H1 (cell line): Measurements from ENCODE around the gene MRPL39. TPM values are rescaled to one million over a fixed set of nuclear protein-coding genes. Genes with fewer than 3 reads are reported as not detected.

Experiments used
- CTCF ChIA-PET: fragments of 300-600 bp; sonication (Branson Sonifier 250); formaldehyde crosslinking; loops from one replicate; lab custom pipeline; 2021; ENCODE audit not compliant: partially characterized antibody; lab: Charles Lee
- POLR2A ChIA-PET: fragments of 300-600 bp; sonication (Branson Sonifier 250); formaldehyde crosslinking; loops from one replicate; lab custom pipeline; 2021; ENCODE audit warnings: inconsistent platforms; ENCODE audit not compliant: partially characterized antibody; lab: Charles Lee
- DNase-seq, 2 experiments: peaks; one replicate each; pipeline versions ENCODE4 v3.0.0 to v3.0.0-alpha.2; 2010 to 2022; ENCODE audit warnings: low spot score in 2 of 2, low read depth in 1 of 2, mixed read lengths in 1 of 2
- FAIRE-seq: peaks from 2 replicates; lab custom pipeline; 2011; peaks lifted over from hg19 to GRCh38; lab: Jason Lieb, UNC
- H2AFZ ChIP-seq: 2 replicates; pipeline ENCODE4 v1.8.1; 2012; ENCODE audit warnings: low read length, inconsistent platforms
- H2AK5ac ChIP-seq: 2 replicates; pipeline ENCODE4 v1.6.1; 2013; ENCODE audit warnings: low read depth, low read length
- H2BK120ac ChIP-seq: replicated peaks from 2 replicates; pipeline ENCODE3; 2013; ENCODE audit warnings: low read depth, low read length, inconsistent platforms
- H2BK12ac ChIP-seq: 2 replicates; pipeline ENCODE4 v1.6.1; 2013; ENCODE audit warnings: low read depth, low read length
- H2BK15ac ChIP-seq: 2 replicates; pipeline ENCODE4 v1.6.1; 2013; ENCODE audit warnings: low read length
- H2BK20ac ChIP-seq: 2 replicates; pipeline ENCODE4 v1.6.1; 2013; ENCODE audit warnings: low read length
- H2BK5ac ChIP-seq: 2 replicates; pipeline ENCODE4 v1.6.1; 2013; ENCODE audit warnings: low read depth, low read length
- H3K14ac ChIP-seq: 2 replicates; pipeline ENCODE4 v1.6.1; 2013; ENCODE audit warnings: inconsistent platforms; ENCODE audit not compliant: insufficient read length
- H3K18ac ChIP-seq: 2 replicates; pipeline ENCODE4 v1.6.1; 2013; ENCODE audit warnings: low read length; ENCODE audit errors: extremely low read depth
- H3K23ac ChIP-seq: 2 replicates; pipeline ENCODE4 v1.6.1; 2013; ENCODE audit warnings: inconsistent platforms; ENCODE audit not compliant: insufficient read length
- H3K23me2 ChIP-seq: 2 replicates; pipeline ENCODE4 v1.6.1; 2013; ENCODE audit warnings: low read depth, low read length
- H3K27ac ChIP-seq: 2 replicates; pipeline ENCODE4 v1.6.1; 2011; ENCODE audit warnings: low read depth, low read length, inconsistent platforms
- H3K27me3 ChIP-seq, 4 experiments: replicated peaks in 1 of 4; 1 replicate in 1 of 4; 2 replicates in 3 of 4; pipeline versions ENCODE4 v1.6.1 to v1.8.1; 2011 to 2013; ENCODE audit warnings: low read length in 3 of 4, mild to moderate bottlenecking in 3 of 4, inconsistent platforms in 2 of 4, mixed read lengths in 2 of 4, moderate library complexity in 1 of 4; ENCODE audit not compliant: control insufficient read depth in 3 of 4, insufficient read depth in 3 of 4; ENCODE audit errors: extremely low read depth in 1 of 4
- H3K36me3 ChIP-seq, 4 experiments: 2 replicates each; pipeline versions ENCODE4 v1.6.1 to v1.8.1; 2011 to 2013; ENCODE audit warnings: mild to moderate bottlenecking in 4 of 4, low read length in 3 of 4, moderate library complexity in 2 of 4, control low read depth in 1 of 4, inconsistent platforms in 1 of 4; ENCODE audit not compliant: insufficient read depth in 4 of 4, control insufficient read depth in 2 of 4
- H3K4ac ChIP-seq: replicated peaks from 2 replicates; pipeline ENCODE3; 2013; ENCODE audit warnings: low read length, low read depth, mixed read lengths, inconsistent platforms; ENCODE audit not compliant: insufficient read length
- H3K4me1 ChIP-seq, 4 experiments: replicated peaks in 1 of 4; 1 replicate in 1 of 4; 2 replicates in 3 of 4; pipeline versions ENCODE4 v1.6.1 to v1.8.1; 2011 to 2013; ENCODE audit warnings: low read length in 3 of 4, inconsistent platforms in 2 of 4, mixed read lengths in 1 of 4; ENCODE audit not compliant: insufficient read depth in 4 of 4, control insufficient read depth in 3 of 4
- H3K4me2 ChIP-seq, 2 experiments: 2 replicates each; pipeline versions ENCODE4 v1.6.1 to v1.8.1; 2011 to 2013; ENCODE audit warnings: low read depth in 2 of 2, low read length in 2 of 2, control low read depth in 1 of 2, inconsistent platforms in 1 of 2, mild to moderate bottlenecking in 1 of 2; ENCODE audit not compliant: insufficient read depth in 1 of 2
- H3K4me3 ChIP-seq, 4 experiments: fragments of 200-600, 300-600 bp in 1 of 4; sonication (generic), shearing (Covaris generic), sonication (Bioruptor Twin) in 1 of 4; 2 replicates each; pipeline versions ENCODE4 v1.5.1 to v1.8.1; 2011 to 2016; ENCODE audit warnings: low read length in 4 of 4, low read depth in 3 of 4, control low read depth in 2 of 4, inconsistent platforms in 2 of 4, mild to moderate bottlenecking in 2 of 4, mixed read lengths in 1 of 4, moderate library complexity in 1 of 4; ENCODE audit not compliant: insufficient read depth in 2 of 4; ENCODE audit errors: extremely low read depth in 1 of 4
- H3K56ac ChIP-seq: replicated peaks from 2 replicates; pipeline ENCODE3; 2013; ENCODE audit warnings: low read depth, mild to moderate bottlenecking, mixed read lengths, low read length, inconsistent platforms; ENCODE audit not compliant: insufficient read length
- H3K79me1 ChIP-seq: 2 replicates; pipeline ENCODE4 v1.6.1; 2013; ENCODE audit warnings: low read depth, low read length, control low read depth
- H3K79me2 ChIP-seq, 2 experiments: 2 replicates each; pipeline versions ENCODE4 v1.6.1 to v1.8.1; 2012 to 2013; ENCODE audit warnings: low read length in 2 of 2, mild to moderate bottlenecking in 2 of 2, inconsistent platforms in 1 of 2; ENCODE audit not compliant: insufficient read depth in 2 of 2, control insufficient read depth in 1 of 2
- H3K9ac ChIP-seq, 4 experiments: replicated peaks in 1 of 4; 1 replicate in 1 of 4; 2 replicates in 3 of 4; pipeline versions ENCODE4 v1.6.1 to v1.8.1; 2011 to 2013; ENCODE audit warnings: low read depth in 3 of 4, low read length in 3 of 4, control low read depth in 2 of 4, mild to moderate bottlenecking in 2 of 4, moderate library complexity in 2 of 4, inconsistent platforms in 1 of 4; ENCODE audit errors: extremely low read depth in 1 of 4
- H3K9me3 ChIP-seq, 2 experiments: 2 replicates each; pipeline versions ENCODE4 v1.6.1 to v1.8.1; 2012 to 2013; ENCODE audit warnings: mild to moderate bottlenecking in 2 of 2, moderate library complexity in 2 of 2, control low read depth in 1 of 2, inconsistent platforms in 1 of 2, low read depth in 1 of 2, low read length in 1 of 2, mixed read lengths in 1 of 2; ENCODE audit not compliant: insufficient read depth in 2 of 2
- H4K20me1 ChIP-seq, 2 experiments: replicated peaks in 1 of 2; 2 replicates each; pipeline versions ENCODE3 to v1.8.1; 2011 to 2013; ENCODE audit warnings: inconsistent platforms in 2 of 2, low read length in 2 of 2, mild to moderate bottlenecking in 1 of 2; ENCODE audit not compliant: insufficient read depth in 2 of 2, control insufficient read depth in 1 of 2
- H4K5ac ChIP-seq: 2 replicates; pipeline ENCODE4 v1.6.1; 2013; ENCODE audit warnings: low read length, low read depth, mixed read lengths, inconsistent platforms; ENCODE audit not compliant: insufficient read length
- H4K8ac ChIP-seq: 2 replicates; pipeline ENCODE4 v1.8.0; 2013; ENCODE audit warnings: mild to moderate bottlenecking, moderate library complexity, low read length, inconsistent platforms; ENCODE audit not compliant: insufficient read depth; ENCODE audit errors: extremely low read depth
- H4K91ac ChIP-seq: replicated peaks from 2 replicates; pipeline ENCODE3; 2013; ENCODE audit warnings: low read length, mixed read lengths, inconsistent platforms; ENCODE audit not compliant: insufficient read length
- E2F6 ChIP-seq: IDR thresholded peaks from 2 replicates; pipeline ENCODE4 v1.6.1; 2012; ENCODE audit warnings: inconsistent platforms
- TAF1 ChIP-seq: IDR thresholded peaks from 2 replicates; pipeline ENCODE4 v1.6.1; 2011; ENCODE audit warnings: mild to moderate bottlenecking, low read depth, low read length
- YY1 ChIP-seq: IDR thresholded peaks from 2 replicates; pipeline ENCODE4 v1.6.1; 2011; ENCODE audit warnings: low read depth, mild to moderate bottlenecking, low read length
- WGBS, 2 experiments: shearing (Covaris generic) in 1 of 2; methylation state at CpG; one replicate each; pipeline versions ENCODE4 v1.1.6 to v1.1.7; 2013 to 2015; ENCODE audit warnings: low lambda C conversion rate in 2 of 2, mixed read lengths in 2 of 2, inconsistent platforms in 1 of 2, low coverage in 1 of 2, missing lambda C conversion rate in 1 of 2; ENCODE audit not compliant: insufficient replicate concordance in 2 of 2, insufficient coverage in 1 of 2, insufficient read length in 1 of 2; ENCODE audit errors: extremely low coverage in 1 of 2, missing lambda C conversion rate in 1 of 2; 5-methylcytosine and 5-hydroxymethylcytosine counted together
- polyA plus RNA-seq, 7 experiments: library from polyadenylated mRNA; depleted of rRNA in 3 of 7; stranded (reverse) in 5 of 7; unstranded in 2 of 7; fragments of >200 nt in 5 of 7; fragments of 200-250 nt in 2 of 7; gene quantifications; 1 replicate in 5 of 7; 2 replicates in 1 of 7; 4 replicates in 1 of 7; pipeline versions ENCODE4 v1.2.1 to v1.2.3, GENCODE V29; 2011 to 2013; ENCODE audit warnings: missing spikeins in 2 of 7, mixed read lengths in 2 of 7
- total RNA-seq: library from RNA; stranded (reverse); fragmentation: NEBNext Ultra II Directional; extraction: Animal tissue kit (Norgen Biotek cat#: 25700); gene quantifications from 2 replicates; pipeline ENCODE4 v1.2.1, GENCODE V29; 2021

MRPL39 gene
- total and polyA plus RNA-seq, 2 of the 8 experiments (the other 6 are each of a cell fraction or from before 2014, with no cell fraction given): 20.3 to 43.2 TPM

- H2BK20ac ChIP-seq: no peak overlapping the region
- H3K9ac ChIP-seq: no peak overlapping the region
- FAIRE-seq (no peak), DNase-seq (no peak)
- 92% methylated on average over 3 of the region's 3 CpGs; no CpG with 5 or more reads in 1 of the 2 experiments for WGBS, 2 experiments
- no peaks in the 10 kb centered on the region for H3K79me1 ChIP-seq
- no peak overlapping the region for H2BK120ac ChIP-seq
- H2AK5ac ChIP-seq: no peak overlapping the region
- H3K4ac ChIP-seq: no peak overlapping the region
- H3K18ac ChIP-seq: no peak overlapping the region
- POLR2A ChIA-PET: interaction anchor here (0.7 kb wide), 1 partner anchor 10 kb away, joined by 3 read pairs; no protein-coding TSS in a partner anchor
- no peak overlapping the region for H2BK5ac ChIP-seq
- H3K36me3 ChIP-seq: no peaks in the 10 kb centered on the region
- CTCF ChIA-PET: interaction anchor here (1.5 kb wide), 1 partner anchor 44 kb away, joined by 3 read pairs; no protein-coding TSS in a partner anchor
- no peak overlapping the region for H2BK15ac ChIP-seq
- no peak overlapping the region for H2AFZ ChIP-seq
- no peaks in the 10 kb centered on the region for H4K20me1 ChIP-seq
- peaks cover 5 to 27% (median 17%) of the 10 kb centered on the region in 4 experiments for H3K27me3 ChIP-seq
- no peak overlapping the region for H2BK12ac ChIP-seq
- H3K9me3 ChIP-seq: no peaks in the 10 kb centered on the region
- no peak overlapping the region for H4K5ac ChIP-seq
- H3K4me2 ChIP-seq: no peak overlapping the region
- H3K23ac ChIP-seq: no peak overlapping the region
- no peak overlapping the region for H3K56ac ChIP-seq
- no peak overlapping the region for H4K91ac ChIP-seq
- no peak overlapping the region for H4K8ac ChIP-seq
- no peak for TF ChIP-seq TAF1
- TF ChIP-seq YY1: no peak
- TF ChIP-seq E2F6: no peak
- no peaks in the 10 kb centered on the region for H3K79me2 ChIP-seq
- no peak overlapping the region for H3K14ac ChIP-seq
- no peak overlapping the region for H3K27ac ChIP-seq
- H3K4me1 ChIP-seq: peaks cover 0 to 2% (median 0%) of the 10 kb centered on the region in 4 experiments; a peak in 4 of 7 replicates
- no peak overlapping the region for H3K4me3 ChIP-seq
- H3K23me2 ChIP-seq: peaks cover 2% of the 10 kb centered on the region; the same call in 1 of the 2 replicates
Observed at GRCh38 chr21:25564349-25564948, 42.8 kb downstream of the MRPL39 start.
